ENCODE measurements around the gene FAM193B. TPM values are rescaled to one million over a fixed set of nuclear protein-coding genes. Genes with fewer than 3 reads are reported as not detected.

The FAM193B gene
- total and polyA plus RNA-seq, 4 experiments from 2014 or later: 1.9 to 252 (median 120) TPM

DNA sequence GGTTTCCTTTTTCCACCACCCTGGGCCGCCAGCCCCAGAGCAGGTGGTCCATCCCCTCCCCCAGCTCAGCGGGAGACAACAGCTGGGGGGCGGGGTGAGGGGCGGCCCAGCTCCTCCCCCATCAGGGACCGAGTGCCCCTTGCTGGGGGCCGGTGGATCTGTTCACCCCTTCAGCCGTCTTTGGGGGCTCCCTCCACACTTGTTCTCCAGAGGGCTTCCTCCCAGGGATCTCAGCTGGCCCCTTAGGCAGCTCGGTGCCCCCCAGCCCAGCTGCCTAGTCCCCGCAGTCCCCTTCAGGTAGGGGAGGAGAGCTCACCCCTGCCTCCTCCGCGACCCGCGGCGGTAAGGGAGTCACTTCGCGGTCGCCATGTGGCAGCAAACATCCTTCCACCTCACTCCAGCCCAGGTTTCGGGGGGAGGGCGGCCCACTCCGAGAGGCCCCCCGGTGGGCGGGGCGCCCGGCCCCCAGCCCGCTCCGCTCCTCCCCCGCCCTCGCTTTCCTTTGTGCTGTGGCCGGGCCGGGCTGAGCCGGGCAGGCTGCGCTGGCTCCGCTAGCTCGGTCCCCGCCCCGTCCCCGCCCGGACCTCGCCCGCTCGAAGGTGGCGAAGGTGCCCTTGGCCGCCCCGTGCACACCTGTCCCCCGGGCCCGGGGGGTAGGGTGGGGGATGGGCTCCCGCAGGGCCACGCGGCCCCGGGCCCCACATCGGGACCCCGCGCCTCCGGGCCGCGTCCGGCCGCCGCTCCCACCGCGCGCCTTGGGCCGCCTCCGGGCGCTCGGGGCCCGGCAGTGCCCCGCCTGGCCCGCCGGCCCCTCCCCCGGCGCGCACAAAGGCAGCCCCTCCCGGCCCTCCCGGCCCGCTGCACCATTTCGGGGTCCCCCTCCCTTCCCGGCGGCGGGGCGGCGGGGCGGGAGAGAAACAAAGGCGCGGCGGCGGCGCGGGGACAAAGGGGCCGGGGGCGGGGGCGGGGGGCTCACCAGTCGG lies 81.6 kb downstream of the FAM193B start:
- Histone ChIP-seq H3K27ac (ENCODE audit: low read depth, low read length) (no peak overlapping the region), H3K4me3 (ENCODE audit: low read length in 2 of 2) (peak overlapping the region in 1 of 2 donors; percentile 17), H3K36me3 (ENCODE audit: insufficient read depth, low read length) (no peaks in the 10 kb centered on the region), H3K9me3 (ENCODE audit: control insufficient read depth in 1 of 2, low read length in 2 of 2) (no peaks in the 10 kb centered on the region), H3K4me1 (ENCODE audit: insufficient read depth, low read length) (peaks cover 5% of the 10 kb centered on the region), H3K27me3 (ENCODE audit: insufficient read depth, low read length) (peaks cover 3% of the 10 kb centered on the region)
- DNase-seq: peak in 2 of 5 donors; percentile 38 to 59
- peaks cover 0 to 25% (median 10%) of the 10 kb centered on the region in 4 donors for H3K4me1 Mint-ChIP-seq
- H3K9me3 Mint-ChIP-seq: no peaks in the 10 kb centered on the region
- H3K27me3 Mint-ChIP-seq: peaks cover 0 to 5% of the 10 kb centered on the region in 2 donors
- no peak overlapping the region for H3K27ac Mint-ChIP-seq
- ChIA-PET CTCF (ENCODE audit: partially characterized antibody) (interaction anchor here (0.9 to 1.5 kb wide), 7 partner anchors 17 to 163 kb away, joined by 3 to 5 read pairs (median 3); partner anchors contain the start of gene PDLIM7), POLR2A (ENCODE audit: partially characterized antibody) (interaction anchor here (0.9 to 1.5 kb wide), 4 partner anchors 17 to 47 kb away, joined by 3 to 6 read pairs (median 4); partner anchors contain the start of genes GRK6 and PDLIM7)
- H3K4me3 Mint-ChIP-seq: peak overlapping the region; percentile 53 to 79 (median 72)
- intact Hi-C loops (cut with micrococcal nuclease): no loop called here
- no peaks in the 10 kb centered on the region for H3K36me3 Mint-ChIP-seq

DNA sequence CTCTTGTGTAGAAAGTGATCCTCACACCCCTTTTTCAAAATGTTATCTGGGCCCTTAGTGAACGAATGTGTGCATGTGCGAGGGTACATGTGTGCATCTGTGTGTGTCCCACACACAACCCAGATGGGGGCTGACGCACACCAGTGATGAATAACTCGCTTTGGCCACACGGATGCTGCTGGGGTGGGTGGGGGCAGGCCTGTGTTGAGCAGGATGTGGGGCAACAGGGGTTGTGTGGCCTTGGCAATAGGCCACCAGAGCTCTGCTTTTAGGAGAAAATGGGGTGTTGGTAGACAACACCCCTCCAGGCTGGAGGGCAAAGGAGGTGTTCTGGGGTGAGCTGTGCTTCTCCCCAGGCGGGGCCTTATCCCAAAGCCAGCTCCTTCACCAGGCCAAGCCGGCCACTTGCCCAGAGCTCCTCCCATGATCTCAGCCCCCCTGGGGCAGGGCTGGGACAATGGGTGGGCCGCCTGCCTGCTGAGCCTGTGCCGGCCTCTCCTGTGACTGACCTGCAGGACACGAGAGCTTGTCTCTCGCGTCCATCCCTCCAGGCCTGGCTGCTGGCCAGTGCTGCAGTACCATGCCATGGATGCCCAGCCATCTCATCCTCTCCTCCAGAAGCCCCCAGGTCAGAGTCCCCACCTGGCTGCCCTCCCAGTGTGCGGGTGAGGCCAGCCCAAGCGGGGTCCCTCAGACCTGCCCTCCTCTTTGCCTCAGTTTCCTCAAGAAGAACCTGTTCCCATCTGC lies 82.6 kb downstream of the FAM193B start:
- CTCF ChIA-PET (ENCODE audit: partially characterized antibody): interaction anchor here (1.0 to 1.4 kb wide), 6 partner anchors 16 to 162 kb away, joined by 3 to 4 read pairs (median 3); partner anchors contain the start of gene PDLIM7
- Mint-ChIP-seq H3K9me3 (no peaks in the 10 kb centered on the region), H3K4me1 (peaks cover 0 to 25% (median 10%) of the 10 kb centered on the region in 4 donors), H3K27ac (no peak overlapping the region), H3K4me3 (peak overlapping the region in 6 of 8 donors; percentile 15 to 77 (median 41)), H3K36me3 (no peaks in the 10 kb centered on the region), H3K27me3 (peaks cover 0 to 5% of the 10 kb centered on the region in 2 donors)
- no peaks in the 10 kb centered on the region for H3K36me3 ChIP-seq (ENCODE audit: insufficient read depth, low read length)
- peaks cover 5% of the 10 kb centered on the region for H3K4me1 ChIP-seq (ENCODE audit: insufficient read depth, low read length)
- no peak overlapping the region for H3K27ac ChIP-seq (ENCODE audit: low read depth, low read length)
- DNase-seq: no peak
- intact Hi-C loops (cut with micrococcal nuclease): no loop called here
- POLR2A ChIA-PET (ENCODE audit: partially characterized antibody): interaction anchor here (1.2 to 1.5 kb wide), 3 partner anchors 25 to 46 kb away, joined by 3 to 6 read pairs (median 5); partner anchors contain the start of genes GRK6 and PDLIM7
- H3K4me3 ChIP-seq (ENCODE audit: low read length in 2 of 2): no peak overlapping the region
- peaks cover 3% of the 10 kb centered on the region for H3K27me3 ChIP-seq (ENCODE audit: insufficient read depth, low read length)
- H3K9me3 ChIP-seq (ENCODE audit: control insufficient read depth in 1 of 2, low read length in 2 of 2): no peaks in the 10 kb centered on the region

DNA sequence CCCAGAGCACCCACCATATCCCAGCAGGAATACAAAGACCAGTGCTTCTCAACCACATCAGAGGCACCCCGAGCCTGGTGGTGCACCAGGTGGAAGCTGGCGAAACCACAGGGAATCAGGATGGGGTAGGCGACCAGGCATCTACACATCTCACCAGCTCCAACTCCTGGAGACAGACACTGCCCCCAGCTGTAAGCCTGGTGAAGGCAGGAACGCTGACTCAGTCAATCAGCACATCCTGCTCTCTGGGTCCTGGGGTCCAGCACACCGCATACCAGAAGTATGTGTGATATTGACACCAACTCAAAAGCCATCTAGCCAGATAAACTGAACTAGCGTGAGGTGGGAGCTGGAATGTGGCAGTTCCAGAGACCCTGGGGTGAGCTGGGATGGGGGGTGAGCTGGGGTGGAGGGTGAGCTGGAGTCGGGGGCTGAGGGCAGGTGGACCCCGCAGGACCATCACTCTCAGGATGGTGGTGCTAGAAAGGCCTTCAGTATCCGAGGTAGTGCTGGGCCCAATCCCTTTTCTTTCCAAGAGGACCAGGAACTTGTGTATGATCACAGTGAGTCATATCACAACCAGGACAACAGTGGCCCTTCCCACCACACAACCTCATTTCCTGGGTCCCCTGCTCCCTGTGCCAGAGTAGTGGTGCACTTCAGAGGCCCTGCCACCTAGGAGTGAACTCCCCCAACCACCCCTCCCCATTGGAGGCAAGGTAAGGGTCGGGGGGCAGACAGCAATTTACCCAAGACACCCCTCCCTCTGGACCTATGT lies 83.4 kb downstream of the FAM193B start:
- intact Hi-C loops (cut with micrococcal nuclease): no loop called here
- CTCF ChIA-PET (ENCODE audit: partially characterized antibody): interaction anchor here (1.0 to 1.1 kb wide), 3 partner anchors 15 to 161 kb away, joined by 3 to 4 read pairs (median 3); no protein-coding TSS in a partner anchor
- DNase-seq: no peak
- H3K27ac Mint-ChIP-seq: no peak overlapping the region
- POLR2A ChIA-PET (ENCODE audit: partially characterized antibody): interaction anchor here (1.3 kb wide), 1 partner anchor 45 kb away, joined by 5 read pairs; the partner anchor contains the start of gene GRK6
- H3K36me3 ChIP-seq (ENCODE audit: insufficient read depth, low read length): no peaks in the 10 kb centered on the region
- H3K27ac ChIP-seq (ENCODE audit: low read depth, low read length): no peak overlapping the region
- no peaks in the 10 kb centered on the region for H3K9me3 Mint-ChIP-seq
- peak overlapping the region in 3 of 8 donors; percentile 33 to 57 (median 45) for H3K4me3 Mint-ChIP-seq
- peaks cover 3% of the 10 kb centered on the region for H3K27me3 ChIP-seq (ENCODE audit: insufficient read depth, low read length)
- H3K36me3 Mint-ChIP-seq: no peaks in the 10 kb centered on the region
- H3K9me3 ChIP-seq (ENCODE audit: control insufficient read depth in 1 of 2, low read length in 2 of 2): no peaks in the 10 kb centered on the region
- peaks cover 0 to 19% (median 8%) of the 10 kb centered on the region in 4 donors for H3K4me1 Mint-ChIP-seq
- no peak overlapping the region for H3K4me3 ChIP-seq (ENCODE audit: low read length in 2 of 2)
- H3K4me1 ChIP-seq (ENCODE audit: insufficient read depth, low read length): peaks cover 5% of the 10 kb centered on the region
- H3K27me3 Mint-ChIP-seq: peaks cover 0 to 5% of the 10 kb centered on the region in 2 donors

Other genes with a start within 250 kb of the FAM193B start
- gene MXD3, start 242.7 kb downstream of the FAM193B start, total RNA-seq: 10 to 100 TPM; 17.3 TPM
- gene MXD3, start 242.7 kb downstream of the FAM193B start, polyA plus RNA-seq: 1 to 10 TPM in 1 of 2 donors, under 1 TPM in 1; 0.28 to 1.2 TPM
- gene LMAN2, start 202.9 kb downstream of the FAM193B start, total RNA-seq: 100 to 1,000 TPM; 114 to 123 TPM
- 100 to 1,000 TPM; 223 to 322 TPM for gene LMAN2, start 202.9 kb downstream of the FAM193B start, polyA plus RNA-seq
- 100 to 1,000 TPM; 167 to 168 TPM for gene RGS14, start 196.6 kb downstream of the FAM193B start, total RNA-seq
- gene RGS14, start 196.6 kb downstream of the FAM193B start, polyA plus RNA-seq: 10 to 100 TPM; 62.3 to 96.7 TPM
- gene SLC34A1, start 170.1 kb downstream of the FAM193B start, total RNA-seq: under 1 TPM in 1 of 2 experiments, not detected in 1; 0.11 TPM
- gene SLC34A1, start 170.1 kb downstream of the FAM193B start, polyA plus RNA-seq: not detected
- not detected for gene PFN3, start 153.9 kb downstream of the FAM193B start, total RNA-seq
- gene PFN3, start 153.9 kb downstream of the FAM193B start, polyA plus RNA-seq: not detected
- gene F12, start 145.0 kb downstream of the FAM193B start, total RNA-seq: not detected
- 1 to 10 TPM; 2.0 to 2.4 TPM for gene F12, start 145.0 kb downstream of the FAM193B start, polyA plus RNA-seq
- 100 to 1,000 TPM; 189 to 191 TPM for gene GRK6, start 127.9 kb downstream of the FAM193B start, total RNA-seq
- 100 to 1,000 TPM in 1 of 2 donors, 10 to 100 TPM in 1; 72.4 to 203 TPM for gene GRK6, start 127.9 kb downstream of the FAM193B start, polyA plus RNA-seq
- 1 to 10 TPM; 5.2 to 7.2 TPM for gene PRR7, start 107.7 kb downstream of the FAM193B start, total RNA-seq
- 10 to 100 TPM; 14.3 to 17.8 TPM for gene PRR7, start 107.7 kb downstream of the FAM193B start, polyA plus RNA-seq
- 1 to 10 TPM in 1 of 2 experiments, under 1 TPM in 1; 0.99 to 1.2 TPM for gene DBN1, start 80.9 kb downstream of the FAM193B start, total RNA-seq
- gene DBN1, start 80.9 kb downstream of the FAM193B start, polyA plus RNA-seq: under 1 TPM in 1 of 2 donors, not detected in 1; 0.49 TPM
- gene PDLIM7, start 57.0 kb downstream of the FAM193B start, total RNA-seq: 1 to 10 TPM; 5.8 to 7.3 TPM
- 1 to 10 TPM; 3.3 to 3.5 TPM for gene PDLIM7, start 57.0 kb downstream of the FAM193B start, polyA plus RNA-seq
- 1 to 10 TPM; 3.7 to 3.9 TPM for gene DOK3, start 44.7 kb downstream of the FAM193B start, total RNA-seq
- under 1 TPM in 1 of 2 donors, not detected in 1; 0.69 TPM for gene DOK3, start 44.7 kb downstream of the FAM193B start, polyA plus RNA-seq
- gene DDX41, start 37.6 kb downstream of the FAM193B start, total RNA-seq: 10 to 100 TPM; 72.9 to 80.3 TPM
- gene DDX41, start 37.6 kb downstream of the FAM193B start, polyA plus RNA-seq: 10 to 100 TPM; 47.6 to 51.2 TPM
- gene TMED9, start 37.6 kb upstream of the FAM193B start, total RNA-seq: 10 to 100 TPM; 93.7 to 95.8 TPM
- gene TMED9, start 37.6 kb upstream of the FAM193B start, polyA plus RNA-seq: 100 to 1,000 TPM; 123 to 133 TPM
- gene B4GALT7, start 45.6 kb upstream of the FAM193B start, total RNA-seq: 10 to 100 TPM; 45.3 to 47.9 TPM
- gene B4GALT7, start 45.6 kb upstream of the FAM193B start, polyA plus RNA-seq: 10 to 100 TPM; 23.3 to 23.6 TPM
- gene FAM153A, start 228.3 kb upstream of the FAM193B start, total RNA-seq: 100 to 1,000 TPM in 1 of 2 experiments, 10 to 100 TPM in 1; 92.7 to 116 TPM
- 1 to 10 TPM; 2.0 to 3.2 TPM for gene FAM153A, start 228.3 kb upstream of the FAM193B start, polyA plus RNA-seq

Data from CD4-positive, alpha-beta memory T cell (primary cell).